Measurements from ENCODE around the gene CTAG1B.
"Not testable (repeated sequence)": the region's sequence is repeated elsewhere in the genome, so short reads cannot be mapped to it uniquely, and the experiment has no call there.

Gene CTAG1B

DNA sequence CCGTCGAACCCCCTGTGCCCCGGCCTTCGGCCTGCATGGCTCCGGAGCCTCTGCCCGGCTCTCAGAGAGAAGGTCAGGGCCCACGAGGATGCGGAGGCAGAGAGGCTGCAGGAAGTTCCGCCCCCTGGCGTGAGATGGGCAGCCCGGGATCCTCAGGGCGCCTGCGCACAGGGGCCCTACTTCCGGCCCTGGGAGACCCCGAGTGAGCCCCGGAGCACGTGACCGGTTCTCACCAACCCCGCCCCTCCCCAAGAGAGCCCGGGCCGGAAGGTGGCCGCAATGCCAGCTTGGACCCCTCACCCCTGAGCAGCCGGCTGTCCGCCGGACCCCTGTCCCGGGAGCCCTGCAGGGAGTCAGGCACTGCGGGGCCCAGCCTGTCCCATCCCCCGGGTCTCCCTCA, at the start of gene CTAG1B:
TSS of gene CTAG1B (minus strand) at position 101 of the 400 bp plus-strand sequence. CDS start at position 37, 64 bp downstream.
- not testable (repeated sequence) for H3K4me2 ChIP-seq (ENCODE audit: low read length); H3K27me3 ChIP-seq (ENCODE audit: insufficient read depth, low read length); H4K20me1 ChIP-seq (ENCODE audit: insufficient read depth, low read length); H3F3A ChIP-seq (ENCODE audit: insufficient read depth, low read length); H3K9me3 ChIP-seq (ENCODE audit: low read length); H3K4me1 ChIP-seq (ENCODE audit: insufficient read depth, low read length, severe bottlenecking); H3K36me3 ChIP-seq (ENCODE audit: insufficient read depth, low read length); H3K4me3 ChIP-seq (ENCODE audit: low read depth, low read length, poor library complexity, severe bottlenecking); H3K9ac ChIP-seq (ENCODE audit: low read length); H3K27ac ChIP-seq (ENCODE audit: low read depth, low read length, poor library complexity, severe bottlenecking); H2AFZ ChIP-seq (ENCODE audit: low read length); H3K9me2 ChIP-seq (ENCODE audit: low read depth, low read length); H3K79me2 ChIP-seq (ENCODE audit: insufficient read depth, low read length)

DNA sequence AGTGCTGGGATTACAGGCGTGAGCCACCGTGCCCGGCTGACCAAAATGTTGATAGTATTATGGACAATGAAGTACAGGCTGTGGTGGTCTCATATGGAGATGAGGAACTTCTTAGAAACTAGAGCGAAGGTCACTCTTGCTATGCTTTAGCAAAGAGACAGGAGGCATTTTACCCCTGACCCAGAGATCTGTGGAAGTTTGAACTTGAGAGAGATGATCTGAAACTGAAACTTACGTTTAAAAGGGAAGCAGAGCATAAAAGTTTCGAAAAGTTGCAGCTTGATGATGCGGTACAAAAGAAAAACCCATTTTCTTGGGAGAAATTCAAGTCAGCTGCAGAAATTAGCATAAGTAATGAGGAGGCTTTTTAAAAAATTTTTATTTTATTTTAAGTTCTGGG, 42.8 kb upstream of the CTAG1B start:
- H3K79me2 ChIP-seq (ENCODE audit: insufficient read depth, low read length): no peaks in the 10 kb centered on the region
- no peaks in the 10 kb centered on the region for H3K9me3 ChIP-seq (ENCODE audit: low read length)
- no peaks in the 10 kb centered on the region for H3K36me3 ChIP-seq (ENCODE audit: insufficient read depth, low read length)
- TF ChIP-seq EZH2 (IDR thresholded peaks at IDR 0.05; ENCODE audit: borderline replicate concordance, low read length): no peak
- TF ChIP-seq, protein P1, sequence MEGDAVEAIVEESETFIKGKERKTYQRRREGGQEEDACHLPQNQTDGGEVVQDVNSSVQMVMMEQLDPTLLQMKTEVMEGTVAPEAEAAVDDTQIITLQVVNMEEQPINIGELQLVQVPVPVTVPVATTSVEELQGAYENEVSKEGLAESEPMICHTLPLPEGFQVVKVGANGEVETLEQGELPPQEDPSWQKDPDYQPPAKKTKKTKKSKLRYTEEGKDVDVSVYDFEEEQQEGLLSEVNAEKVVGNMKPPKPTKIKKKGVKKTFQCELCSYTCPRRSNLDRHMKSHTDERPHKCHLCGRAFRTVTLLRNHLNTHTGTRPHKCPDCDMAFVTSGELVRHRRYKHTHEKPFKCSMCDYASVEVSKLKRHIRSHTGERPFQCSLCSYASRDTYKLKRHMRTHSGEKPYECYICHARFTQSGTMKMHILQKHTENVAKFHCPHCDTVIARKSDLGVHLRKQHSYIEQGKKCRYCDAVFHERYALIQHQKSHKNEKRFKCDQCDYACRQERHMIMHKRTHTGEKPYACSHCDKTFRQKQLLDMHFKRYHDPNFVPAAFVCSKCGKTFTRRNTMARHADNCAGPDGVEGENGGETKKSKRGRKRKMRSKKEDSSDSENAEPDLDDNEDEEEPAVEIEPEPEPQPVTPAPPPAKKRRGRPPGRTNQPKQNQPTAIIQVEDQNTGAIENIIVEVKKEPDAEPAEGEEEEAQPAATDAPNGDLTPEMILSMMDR (IDR thresholded peaks at IDR 0.05; ENCODE audit: low read length): no peak
- no peak overlapping the region for H2AFZ ChIP-seq (ENCODE audit: low read length)
- no peak overlapping the region for H3K27ac ChIP-seq (ENCODE audit: low read depth, low read length, poor library complexity, severe bottlenecking)
- H3K27me3 ChIP-seq (ENCODE audit: insufficient read depth, low read length): no peaks in the 10 kb centered on the region; the same call in 1 of the 2 replicates
- no peak overlapping the region for H3K4me3 ChIP-seq (ENCODE audit: low read depth, low read length, poor library complexity, severe bottlenecking)
- no peak overlapping the region for H3K9ac ChIP-seq (ENCODE audit: low read length)
- no peak overlapping the region for H3K4me2 ChIP-seq (ENCODE audit: low read length)
- H4K20me1 ChIP-seq (ENCODE audit: insufficient read depth, low read length): no peaks in the 10 kb centered on the region
- H3K4me1 ChIP-seq (ENCODE audit: insufficient read depth, low read length, severe bottlenecking): no peaks in the 10 kb centered on the region
- H3F3A ChIP-seq (ENCODE audit: insufficient read depth, low read length): no peaks in the 10 kb centered on the region
- no peaks in the 10 kb centered on the region for H3K9me2 ChIP-seq (ENCODE audit: low read depth, low read length)

DNA sequence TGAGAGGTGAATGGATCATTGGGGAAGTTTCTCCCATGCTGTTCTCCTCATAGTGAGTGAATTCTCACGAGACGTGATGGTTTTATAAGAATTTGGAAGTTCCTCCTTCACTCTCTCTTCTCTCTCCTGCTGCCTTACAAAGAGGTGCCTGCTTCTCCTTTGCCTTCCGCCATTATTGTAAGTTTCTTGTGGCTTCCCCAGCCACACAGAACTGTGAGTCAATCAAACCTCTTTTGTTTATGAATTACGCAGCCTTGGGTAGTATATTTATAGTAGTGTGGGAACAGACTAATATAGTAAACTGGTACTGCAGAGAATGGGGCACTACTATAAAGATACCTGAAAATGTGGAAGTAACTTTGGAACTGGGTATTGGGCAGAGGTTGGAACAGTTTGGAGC, 42.1 kb upstream of the CTAG1B start:
- Histone ChIP-seq H3K9me2 (ENCODE audit: low read depth, low read length) (no peaks in the 10 kb centered on the region), H3K36me3 (ENCODE audit: insufficient read depth, low read length) (no peaks in the 10 kb centered on the region), H3K9me3 (ENCODE audit: low read length) (no peaks in the 10 kb centered on the region), H4K20me1 (ENCODE audit: insufficient read depth, low read length) (no peaks in the 10 kb centered on the region), H3K4me1 (ENCODE audit: insufficient read depth, low read length, severe bottlenecking) (no peaks in the 10 kb centered on the region), H3K79me2 (ENCODE audit: insufficient read depth, low read length) (no peaks in the 10 kb centered on the region), H3K27ac (ENCODE audit: low read depth, low read length, poor library complexity, severe bottlenecking) (no peak overlapping the region), H3K4me3 (ENCODE audit: low read depth, low read length, poor library complexity, severe bottlenecking) (no peak overlapping the region), H3K27me3 (ENCODE audit: insufficient read depth, low read length) (no peaks in the 10 kb centered on the region; the same call in 1 of the 2 replicates), H2AFZ (ENCODE audit: low read length) (no peak overlapping the region), H3K9ac (ENCODE audit: low read length) (no peak overlapping the region), H3F3A (ENCODE audit: insufficient read depth, low read length) (no peaks in the 10 kb centered on the region), H3K4me2 (ENCODE audit: low read length) (no peak overlapping the region)
- TF ChIP-seq, protein P1 (IDR thresholded peaks at IDR 0.05; ENCODE audit: low read length): no peak
- TF ChIP-seq EZH2 (IDR thresholded peaks at IDR 0.05; ENCODE audit: borderline replicate concordance, low read length): no peak

- H3K4me1 ChIP-seq (ENCODE audit: insufficient read depth, low read length, severe bottlenecking): no peaks in the 10 kb centered on the region
- no peak overlapping the region for H3K27ac ChIP-seq (ENCODE audit: low read depth, low read length, poor library complexity, severe bottlenecking)
- no peaks in the 10 kb centered on the region for H3K9me2 ChIP-seq (ENCODE audit: low read depth, low read length)
- H3K27me3 ChIP-seq (ENCODE audit: insufficient read depth, low read length): no peaks in the 10 kb centered on the region; the same call in 1 of the 2 replicates
- TF ChIP-seq EZH2 (IDR thresholded peaks at IDR 0.05; ENCODE audit: borderline replicate concordance, low read length): no peak
- TF ChIP-seq, protein P1 (IDR thresholded peaks at IDR 0.05; ENCODE audit: low read length): no peak
- H3F3A ChIP-seq (ENCODE audit: insufficient read depth, low read length): no peaks in the 10 kb centered on the region
- no peak overlapping the region for H3K4me3 ChIP-seq (ENCODE audit: low read depth, low read length, poor library complexity, severe bottlenecking)
- H3K9ac ChIP-seq (ENCODE audit: low read length): no peak overlapping the region
- H3K36me3 ChIP-seq (ENCODE audit: insufficient read depth, low read length): no peaks in the 10 kb centered on the region
- H3K9me3 ChIP-seq (ENCODE audit: low read length): no peaks in the 10 kb centered on the region
- H3K4me2 ChIP-seq (ENCODE audit: low read length): no peak overlapping the region
- H3K79me2 ChIP-seq (ENCODE audit: insufficient read depth, low read length): no peaks in the 10 kb centered on the region
- no peak overlapping the region for H2AFZ ChIP-seq (ENCODE audit: low read length)
- no peaks in the 10 kb centered on the region for H4K20me1 ChIP-seq (ENCODE audit: insufficient read depth, low read length)
Observed at GRCh38 chrX:154660541-154660940, 41.5 kb upstream of the CTAG1B start.

Data from OCI-LY1 (cell line).